Measurements from ENCODE around the gene RXFP3.

GRCh38 chr5:33968211-33969005, 32.2 kb downstream of the RXFP3 start:
- peak; percentile 73 for TF ChIP-seq GATA2 (IDR thresholded peaks at IDR 0.05; ENCODE audit: low read depth, low read length)
- TF ChIP-seq GATA3 (IDR thresholded peaks at IDR 0.05; ENCODE audit: low read depth, low read length) = peak; percentile 52
